Measurements from ENCODE around the gene OR14A16. TPM values are rescaled to one million over a fixed set of nuclear protein-coding genes. Genes with fewer than 3 reads are reported as not detected.

Gene OR14A16
- total RNA-seq, 1 donor from 2014 or later = not detected

Other genes starting within 250 kb of the OR14A16 start
- gene OR2G2, start 235.8 kb downstream of the OR14A16 start, total RNA-seq = not detected
- not detected for gene OR2G3, start 218.5 kb downstream of the OR14A16 start, total RNA-seq
- not detected for gene OR13G1, start 144.4 kb downstream of the OR14A16 start, total RNA-seq
- gene OR6F1, start 107.5 kb downstream of the OR14A16 start, total RNA-seq = not detected
- not detected for gene OR14K1, start 85.5 kb downstream of the OR14A16 start, total RNA-seq
- gene OR14A2, start 76.0 kb downstream of the OR14A16 start, total RNA-seq = not detected
- not detected for gene OR1C1, start 63.6 kb downstream of the OR14A16 start, total RNA-seq
- gene OR11L1, start 17.8 kb upstream of the OR14A16 start, total RNA-seq = not detected
- 7.7 TPM for gene TRIM58, start 33.1 kb upstream of the OR14A16 start, total RNA-seq
- 1.8 TPM for gene OR2W3, start 71.5 kb upstream of the OR14A16 start, total RNA-seq
- gene OR2T8, start 96.1 kb upstream of the OR14A16 start, total RNA-seq = not detected
- gene OR2AJ1, start 100.8 kb upstream of the OR14A16 start, total RNA-seq = not detected
- gene OR2L8, start 124.7 kb upstream of the OR14A16 start, total RNA-seq = not detected
- gene OR2AK2, start 141.1 kb upstream of the OR14A16 start, total RNA-seq = not detected
- not detected for gene OR2L5, start 189.5 kb upstream of the OR14A16 start, total RNA-seq
- not detected for gene OR2L2, start 206.0 kb upstream of the OR14A16 start, total RNA-seq
- gene OR2L3, start 222.7 kb upstream of the OR14A16 start, total RNA-seq = not detected

All from skin of body (tissue), 1 donor.